SH-SY5Y (cell line): Measurements from ENCODE around the gene DNAH1.

Experiments
- GATA2 ChIP-seq: IDR thresholded peaks from 2 replicates; pipeline ENCODE4 v1.6.1; 2011; ENCODE audit warnings: mild to moderate bottlenecking, low read depth, low read length
- GATA3 ChIP-seq: IDR thresholded peaks from 2 replicates; pipeline ENCODE4 v1.6.1; 2011; ENCODE audit warnings: low read depth, mild to moderate bottlenecking, low read length, moderate library complexity

- TF ChIP-seq GATA3 = no peak
- no peak for TF ChIP-seq GATA2
These were observed 4.5 kb upstream of the DNAH1 start for GRCh38 chr3:52311576-52312119.
